OCI-LY1 (cell line): ENCODE data around the gene S100A1.

ENCODE experiments used
- H2AFZ ChIP-seq: fragments of 200-600 bp; sonication (generic), shearing (Covaris generic); 2 replicates; pipeline ENCODE4 v1.6.0; 2014; ENCODE audit warnings: antibody characterized with exemption, mild to moderate bottlenecking, low read length
- H3F3A ChIP-seq: fragments of 200-600 bp; sonication (generic), shearing (Covaris generic); 2 replicates; pipeline ENCODE4 v1.6.0; 2014; ENCODE audit warnings: mild to moderate bottlenecking, antibody characterized with exemption, low read length, moderate library complexity; ENCODE audit not compliant: insufficient read depth
- H3K27ac ChIP-seq: fragments of 200-600 bp; sonication (generic); 2 replicates; pipeline ENCODE4 v1.5.1; 2014; ENCODE audit warnings: low read length, mixed run types, mild to moderate bottlenecking, low read depth; ENCODE audit not compliant: poor library complexity, severe bottlenecking
- H3K27me3 ChIP-seq: fragments of 200-600 bp; sonication (generic); 2 replicates; pipeline ENCODE4 v1.6.0; 2014; ENCODE audit warnings: antibody characterized with exemption, mild to moderate bottlenecking, low read length, moderate library complexity; ENCODE audit not compliant: insufficient read depth
- H3K36me3 ChIP-seq: fragments of 200-600 bp; sonication (generic); 2 replicates; pipeline ENCODE4 v1.6.1; 2014; ENCODE audit warnings: mild to moderate bottlenecking, antibody characterized with exemption, low read length, moderate library complexity, mixed read lengths; ENCODE audit not compliant: insufficient read depth
- H3K4me1 ChIP-seq: fragments of 200-600 bp; sonication (generic); 2 replicates; pipeline ENCODE4 v1.5.1; 2014; ENCODE audit warnings: mild to moderate bottlenecking, low read length, moderate library complexity; ENCODE audit not compliant: insufficient read depth, severe bottlenecking
- H3K4me2 ChIP-seq: fragments of 200-600 bp; sonication (generic), shearing (Covaris generic); 2 replicates; pipeline ENCODE4 v1.6.1; 2014; ENCODE audit warnings: low read length
- H3K4me3 ChIP-seq: fragments of 200-600 bp; sonication (generic); 2 replicates; pipeline ENCODE4 v1.5.1; 2014; ENCODE audit warnings: low read length, low read depth, mild to moderate bottlenecking, mixed read lengths; ENCODE audit not compliant: poor library complexity, severe bottlenecking
- H3K79me2 ChIP-seq: fragments of 200-600 bp; shearing (Covaris generic); 2 replicates; pipeline ENCODE4 v1.6.1; 2016; ENCODE audit warnings: mixed run types, low read length, mixed read lengths; ENCODE audit not compliant: insufficient read depth
- H3K9ac ChIP-seq: fragments of 200-600 bp; sonication (generic), shearing (Covaris generic); 2 replicates; pipeline ENCODE4 v1.6.1; 2014; ENCODE audit warnings: mild to moderate bottlenecking, low read length, mixed read lengths
- H3K9me2 ChIP-seq: fragments of 200-600 bp; sonication (generic), shearing (Covaris generic); 2 replicates; pipeline ENCODE4 v1.6.1; 2014; ENCODE audit warnings: low read depth, mild to moderate bottlenecking, low read length, mixed read lengths
- H3K9me3 ChIP-seq: fragments of 200-600 bp; shearing (Covaris generic); 2 replicates; pipeline ENCODE4 v1.6.1; 2014; ENCODE audit warnings: low read length, mixed read lengths
- H4K20me1 ChIP-seq: fragments of 200-600 bp; sonication (generic), shearing (Covaris generic); 2 replicates; pipeline ENCODE4 v1.6.0; 2016; ENCODE audit warnings: mild to moderate bottlenecking, low read length; ENCODE audit not compliant: insufficient read depth
- CTCF ChIP-seq: fragments of 200-600 bp; sonication (generic), shearing (Covaris generic); IDR thresholded peaks from 2 replicates; pipeline ENCODE4 v1.5.1; 2017; ENCODE audit warnings: mild to moderate bottlenecking, antibody characterized with exemption, low read length, moderate library complexity, mixed read lengths
- EZH2 ChIP-seq: fragments of 200-600 bp; sonication (generic), shearing (Covaris generic); IDR thresholded peaks from 2 replicates; pipeline ENCODE4 v1.8.0; 2017; ENCODE audit warnings: borderline replicate concordance, mixed run types, mild to moderate bottlenecking, antibody characterized with exemption, low read length, moderate library complexity, mixed read lengths

S100A1 gene

DNA sequence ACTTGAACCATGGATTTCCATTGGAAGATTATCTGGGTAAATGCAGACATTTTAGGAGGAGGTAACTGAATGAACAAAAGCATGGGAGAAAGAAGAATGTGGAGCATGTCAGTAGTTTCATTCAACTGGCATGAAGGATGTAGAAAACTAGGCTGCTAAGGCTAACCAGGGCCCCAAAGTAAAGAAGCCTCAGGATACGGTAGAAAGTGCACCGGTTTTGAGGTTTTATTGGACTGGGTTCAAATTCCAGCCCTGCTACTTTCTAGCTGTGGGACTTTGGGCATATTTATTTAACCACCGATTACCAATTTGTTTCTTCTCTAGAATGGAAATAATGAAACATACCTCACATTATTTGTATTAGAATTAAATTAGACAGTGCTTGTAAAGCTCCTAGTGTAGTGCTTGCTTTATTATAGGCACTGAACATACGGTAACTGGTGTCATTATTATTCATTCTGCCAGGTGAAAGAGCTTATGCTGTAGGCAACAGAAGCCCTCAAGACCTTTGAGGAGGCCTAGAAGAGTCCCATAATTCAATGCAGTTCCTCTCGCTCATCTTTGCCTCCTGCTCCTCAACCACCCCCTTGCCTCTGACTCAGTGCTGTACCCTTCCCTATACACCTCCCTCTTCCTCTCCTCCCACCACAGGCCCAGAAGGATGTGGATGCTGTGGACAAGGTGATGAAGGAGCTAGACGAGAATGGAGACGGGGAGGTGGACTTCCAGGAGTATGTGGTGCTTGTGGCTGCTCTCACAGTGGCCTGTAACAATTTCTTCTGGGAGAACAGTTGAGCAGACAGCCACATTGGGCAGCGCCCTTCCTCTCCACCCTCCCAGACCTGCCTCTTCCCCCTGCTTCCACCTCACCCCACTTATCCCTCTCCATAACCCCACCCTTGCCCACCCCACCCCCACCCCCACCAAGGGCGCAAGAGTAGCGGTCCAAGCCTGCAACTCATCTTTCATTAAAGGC is 3.1 kb downstream of the S100A1 start:
- Histone ChIP-seq H4K20me1 (no peaks in the 10 kb centered on the region), H3K4me1 (peaks cover 30% of the 10 kb centered on the region), H3K4me3 (no peak overlapping the region), H3K9me2 (no peaks in the 10 kb centered on the region), H3K9me3 (no peaks in the 10 kb centered on the region), H2AFZ (no peak overlapping the region), H3K9ac (no peak overlapping the region), H3K36me3 (peaks cover 9% of the 10 kb centered on the region), H3K4me2 (no peak overlapping the region), H3K27ac (no peak overlapping the region), H3K79me2 (peaks cover 6% of the 10 kb centered on the region; the same call in 1 of the 2 replicates), H3K27me3 (no peaks in the 10 kb centered on the region), H3F3A (no peaks in the 10 kb centered on the region)
- TF ChIP-seq EZH2 (no peak), CTCF (no peak)

GRCh38 chr1:153633161-153633753 is 5.0 kb downstream of the S100A1 start:
- peak overlapping the region; percentile 34; the same call in 1 of the 2 replicates for H3K9ac ChIP-seq
- H3K4me3 ChIP-seq, result peak overlapping the region; percentile 81
- H3K9me3 ChIP-seq, result no peaks in the 10 kb centered on the region
- H3K27me3 ChIP-seq, result no peaks in the 10 kb centered on the region
- H3K9me2 ChIP-seq, result no peaks in the 10 kb centered on the region
- peaks cover 6% of the 10 kb centered on the region; the same call in 1 of the 2 replicates for H3K79me2 ChIP-seq
- peak overlapping the region; percentile 8 for H3K27ac ChIP-seq
- peaks cover 28% of the 10 kb centered on the region for H3K36me3 ChIP-seq
- peaks cover 17% of the 10 kb centered on the region for H3K4me1 ChIP-seq
- H3F3A ChIP-seq, result no peaks in the 10 kb centered on the region
- H4K20me1 ChIP-seq, result no peaks in the 10 kb centered on the region
- peak overlapping the region; percentile 56 for H3K4me2 ChIP-seq
- H2AFZ ChIP-seq, result no peak overlapping the region
- no peak for TF ChIP-seq CTCF
- no peak for TF ChIP-seq EZH2

DNA sequence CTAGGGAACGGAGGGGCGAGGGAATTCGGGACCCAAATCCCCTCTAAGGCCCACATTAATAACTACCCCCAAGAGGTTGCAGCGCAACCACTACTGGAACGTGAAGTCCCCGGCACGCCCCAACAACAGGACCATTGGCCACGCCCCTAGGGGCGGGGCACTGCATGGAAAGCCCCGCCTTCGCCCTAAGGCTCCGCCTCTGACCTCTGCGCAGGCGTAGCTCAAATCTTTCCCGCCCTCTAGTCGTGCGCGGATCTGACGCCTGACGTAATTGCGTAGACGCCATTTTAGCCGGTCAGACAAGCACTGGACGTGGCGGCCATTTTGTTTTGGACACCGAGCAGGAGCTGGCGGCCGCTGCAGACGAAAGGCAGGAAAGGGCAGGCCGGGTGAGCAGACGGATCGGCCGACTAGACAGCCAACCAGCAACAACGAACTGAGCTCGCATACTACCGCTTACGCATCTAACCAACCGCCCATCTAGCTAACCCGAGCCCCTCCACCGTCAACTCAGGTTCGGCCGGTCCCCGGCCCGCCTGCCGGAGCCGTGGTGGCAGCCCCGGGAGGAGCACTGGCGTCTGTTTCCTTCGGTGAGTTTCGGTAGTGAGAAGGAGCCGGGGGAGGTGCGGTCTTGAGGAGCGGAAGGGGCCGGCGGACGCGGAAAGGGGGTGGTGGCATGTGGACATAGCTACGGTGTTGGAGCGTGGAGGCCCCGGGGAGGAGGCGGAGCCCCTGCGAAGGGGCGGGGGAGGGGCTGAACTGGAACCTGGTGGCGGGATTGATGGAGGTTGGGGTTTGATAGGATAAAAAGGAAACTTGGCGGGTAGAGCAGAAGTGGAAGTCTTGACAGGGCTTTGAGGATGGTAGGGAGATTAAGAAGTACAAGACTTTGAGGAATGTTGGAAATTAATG is 5.8 kb downstream of the S100A1 start, which contains the start of gene CHTOP:
Gene CHTOP (plus strand): TSS at position 313 of the 912 bp plus-strand sequence. CDS start 2,523 bp downstream, outside the sequence.
- Histone ChIP-seq H3K36me3 (peaks cover 36% of the 10 kb centered on the region), H3K27me3 (no peaks in the 10 kb centered on the region), H3K4me3 (peak within 1 kb of the TSS; percentile 81), H3K4me1 (peaks cover 17% of the 10 kb centered on the region), H3F3A (no peaks in the 10 kb centered on the region), H4K20me1 (no peaks in the 10 kb centered on the region), H3K9me2 (no peaks in the 10 kb centered on the region), H3K4me2 (peak within 1 kb of the TSS; percentile 65), H3K9ac (peak within 1 kb of the TSS; percentile 96), H3K27ac (peak within 1 kb of the TSS; percentile 99), H3K79me2 (peaks cover 6% of the 10 kb centered on the region; the same call in 1 of the 2 replicates), H3K9me3 (no peaks in the 10 kb centered on the region), H2AFZ (no peak within 1 kb of the TSS)
- TF ChIP-seq CTCF, result no peak
- TF ChIP-seq EZH2, result no peak
